GM12865 (cell line): ENCODE data around the gene CCDC90B.

Experiments used
- DNase-seq: peaks from one replicate; pipeline ENCODE4 v3.0.0; 2010; ENCODE audit warnings: low read depth
- H3K4me3 ChIP-seq: 2 replicates; pipeline ENCODE4 v1.5.1; 2011; ENCODE audit warnings: mild to moderate bottlenecking, low read depth, low read length, control low read depth
- TF ChIP-seq, protein P1 (sequence below): IDR thresholded peaks from 2 replicates; pipeline ENCODE4 v1.5.1; 2011; ENCODE audit warnings: low read length, control low read depth, low read depth, inconsistent platforms; ENCODE audit not compliant: insufficient read depth; ENCODE audit errors: missing control alignments

Gene CCDC90B

DNA sequence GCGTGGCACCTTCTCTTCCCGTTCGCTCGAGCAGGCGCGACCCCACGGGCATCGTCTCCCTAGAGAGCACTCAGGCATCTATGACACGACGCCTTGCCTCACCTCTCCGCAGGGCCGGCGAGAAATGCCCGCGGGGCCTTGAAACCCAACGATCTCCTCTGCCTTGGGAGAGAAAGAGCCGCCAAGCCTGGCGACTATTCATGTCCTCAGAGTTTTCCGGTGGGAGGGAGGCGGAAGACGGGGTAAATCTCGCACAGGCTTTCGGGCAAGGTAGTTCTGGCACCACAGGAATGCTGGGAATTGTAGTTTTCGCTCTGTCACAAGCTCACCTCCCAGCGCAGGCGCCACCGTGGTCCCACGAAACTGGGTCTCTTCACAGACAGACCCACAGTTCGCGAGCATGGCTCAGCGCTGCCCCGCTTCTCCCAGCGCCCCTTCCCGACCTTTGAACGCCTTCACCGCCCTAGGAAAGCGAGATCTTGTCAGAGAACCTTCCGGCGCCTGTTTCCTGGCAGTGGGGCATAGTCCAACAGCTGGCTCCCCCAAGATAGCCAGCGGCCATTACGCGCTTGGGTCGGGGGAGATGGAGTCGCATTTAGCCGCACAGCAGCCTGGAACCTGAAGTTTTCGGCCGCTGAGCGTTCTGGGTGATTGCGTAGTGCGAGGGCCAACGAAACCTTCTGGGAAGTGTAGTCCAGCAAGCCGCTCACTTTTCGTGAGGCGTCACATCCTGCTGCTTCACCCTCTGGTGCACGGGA lies at the start of gene CCDC90B:
CCDC90B (minus strand) TSS at position 597 of the 758 bp plus-strand sequence; CDS start at position 202, 395 bp downstream.
- TF ChIP-seq, protein P1, sequence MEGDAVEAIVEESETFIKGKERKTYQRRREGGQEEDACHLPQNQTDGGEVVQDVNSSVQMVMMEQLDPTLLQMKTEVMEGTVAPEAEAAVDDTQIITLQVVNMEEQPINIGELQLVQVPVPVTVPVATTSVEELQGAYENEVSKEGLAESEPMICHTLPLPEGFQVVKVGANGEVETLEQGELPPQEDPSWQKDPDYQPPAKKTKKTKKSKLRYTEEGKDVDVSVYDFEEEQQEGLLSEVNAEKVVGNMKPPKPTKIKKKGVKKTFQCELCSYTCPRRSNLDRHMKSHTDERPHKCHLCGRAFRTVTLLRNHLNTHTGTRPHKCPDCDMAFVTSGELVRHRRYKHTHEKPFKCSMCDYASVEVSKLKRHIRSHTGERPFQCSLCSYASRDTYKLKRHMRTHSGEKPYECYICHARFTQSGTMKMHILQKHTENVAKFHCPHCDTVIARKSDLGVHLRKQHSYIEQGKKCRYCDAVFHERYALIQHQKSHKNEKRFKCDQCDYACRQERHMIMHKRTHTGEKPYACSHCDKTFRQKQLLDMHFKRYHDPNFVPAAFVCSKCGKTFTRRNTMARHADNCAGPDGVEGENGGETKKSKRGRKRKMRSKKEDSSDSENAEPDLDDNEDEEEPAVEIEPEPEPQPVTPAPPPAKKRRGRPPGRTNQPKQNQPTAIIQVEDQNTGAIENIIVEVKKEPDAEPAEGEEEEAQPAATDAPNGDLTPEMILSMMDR: no peak
- H3K4me3 ChIP-seq: peak within 1 kb of the TSS; percentile 78
- DNase-seq: peak; percentile 98

GRCh38 chr11:83335446-83336070 lies 49.4 kb upstream of the CCDC90B start:
- H3K4me3 ChIP-seq: no peak overlapping the region
- no peak for DNase-seq
- TF ChIP-seq, protein P1: no peak

DNA sequence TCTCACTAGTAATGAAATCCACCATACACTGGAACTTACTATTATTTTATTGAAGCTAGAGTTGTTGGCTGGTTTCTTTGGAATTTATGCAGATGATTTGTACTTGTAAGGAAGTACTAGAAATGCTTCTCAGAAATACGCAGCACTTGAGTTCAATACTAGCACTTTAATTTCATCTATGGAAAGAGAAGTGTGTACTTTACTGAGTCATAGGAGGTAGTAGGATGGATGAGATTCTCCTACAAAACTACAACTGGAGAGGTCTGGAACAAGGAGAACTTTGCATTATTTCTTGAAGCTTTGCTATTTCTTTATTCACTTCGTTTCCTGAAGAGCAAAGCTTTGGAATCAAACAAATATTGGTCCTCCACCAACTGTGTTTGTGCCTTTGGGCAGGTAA lies 44.1 kb upstream of the CCDC90B start:
- H3K4me3 ChIP-seq: no peak overlapping the region
- TF ChIP-seq, protein P1: no peak
- DNase-seq: no peak

DNA sequence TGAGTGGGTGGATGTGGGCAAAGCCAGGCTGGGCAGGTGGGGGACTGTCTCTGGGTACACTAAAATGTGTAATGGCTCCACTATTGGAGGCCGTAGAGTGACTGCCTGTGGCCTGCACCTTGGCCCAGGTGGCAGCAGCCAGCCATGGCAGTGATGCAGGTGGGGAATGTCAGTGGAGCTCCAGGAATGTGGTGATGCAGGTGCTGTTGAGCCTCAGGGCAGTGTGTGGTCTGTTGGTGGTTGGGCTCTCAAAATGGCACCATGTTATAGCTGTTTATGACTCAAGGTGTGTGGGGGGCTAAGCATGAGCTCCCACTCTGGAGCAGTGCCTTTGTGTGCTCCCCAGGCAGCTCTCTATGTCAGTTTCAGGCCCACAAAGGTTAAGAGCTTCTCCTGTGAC lies 40.2 kb upstream of the CCDC90B start:
- DNase-seq: no peak
- H3K4me3 ChIP-seq: no peak overlapping the region
- TF ChIP-seq, protein P1: no peak

DNA sequence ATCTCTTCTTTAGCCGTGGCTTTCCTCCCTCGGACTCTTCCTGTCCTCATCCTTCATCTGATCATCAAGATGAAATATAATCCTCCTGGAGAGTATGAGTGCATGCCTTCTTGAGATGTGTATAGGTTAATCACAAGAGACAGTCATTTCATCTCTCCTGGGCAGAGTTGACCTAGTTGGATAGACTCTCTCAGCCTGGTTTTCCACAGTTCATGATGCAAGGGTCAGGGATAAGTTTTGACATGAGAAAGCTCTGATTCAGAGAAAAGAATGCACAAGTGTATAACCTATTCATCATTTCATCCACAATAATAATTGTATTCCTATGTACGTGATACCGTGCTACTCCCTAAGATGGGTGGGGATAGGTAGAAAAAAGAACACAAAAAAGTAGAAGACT lies 33.2 kb upstream of the CCDC90B start:
- DNase-seq: no peak
- TF ChIP-seq, protein P1: no peak
- no peak overlapping the region for H3K4me3 ChIP-seq

DNA sequence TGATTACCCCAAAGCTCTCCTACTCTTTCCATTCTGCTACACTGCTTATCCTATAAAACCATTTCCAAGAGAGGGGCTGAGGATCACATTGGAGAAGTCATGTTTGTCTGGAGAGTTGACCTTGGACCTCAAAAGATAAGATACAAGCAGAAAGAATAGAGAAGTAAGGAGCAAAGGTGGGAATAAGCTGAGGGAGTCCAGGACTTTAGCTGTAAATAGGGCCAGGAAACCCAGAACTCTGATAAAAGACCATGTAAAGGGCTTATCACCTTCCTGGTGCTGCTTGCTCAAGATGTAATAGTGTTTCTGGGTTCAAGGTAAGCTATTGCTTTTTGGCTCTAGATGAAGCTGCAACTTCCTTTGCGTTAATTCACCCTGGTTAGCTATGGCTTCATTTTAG lies 32.8 kb upstream of the CCDC90B start:
- DNase-seq: no peak
- TF ChIP-seq, protein P1: no peak
- H3K4me3 ChIP-seq: no peak overlapping the region
